Peyer's patch (tissue), 4 donors: ENCODE data around the gene CPSF6.

Experiments
- POLR2A ChIP-seq, 2 donors: fragments of 450-650 bp; IDR thresholded peaks; one replicate each; pipeline ENCODE4 v1.5.1; 2017; ENCODE audit warnings: antibody characterized with exemption in 2 of 2, mild to moderate bottlenecking in 2 of 2, moderate library complexity in 2 of 2
- TF ChIP-seq, protein P1 (sequence below), 6 experiments: fragments of 450-650 bp in 4 of 6; fragments of 200-600 bp in 2 of 6; sonication (generic) in 1 of 6; IDR thresholded peaks; one replicate each; pipeline ENCODE4 v1.5.1; 2017 to 2019; ENCODE audit warnings: antibody characterized with exemption in 6 of 6, mild to moderate bottlenecking in 3 of 6, moderate library complexity in 1 of 6

DNA sequence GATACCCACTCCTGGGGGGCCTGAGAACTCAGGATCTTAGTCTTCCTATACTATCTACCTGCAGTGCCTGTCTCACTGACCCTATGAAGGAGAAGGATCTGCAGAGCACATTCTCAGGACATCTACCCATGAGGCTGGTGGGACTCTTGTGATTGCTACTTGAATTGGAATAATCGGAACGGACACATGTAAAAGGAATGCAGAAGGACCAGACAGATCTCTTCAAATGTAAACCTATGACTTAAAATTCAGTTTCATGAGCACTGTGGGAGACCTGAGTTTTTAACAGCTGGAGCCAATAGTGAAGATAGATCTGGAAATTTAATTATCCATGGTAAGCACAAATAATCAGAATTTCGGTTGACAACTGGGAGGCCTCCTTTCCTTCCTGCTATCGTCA lies 35.2 kb upstream of the CPSF6 start:
- TF ChIP-seq, protein P1, sequence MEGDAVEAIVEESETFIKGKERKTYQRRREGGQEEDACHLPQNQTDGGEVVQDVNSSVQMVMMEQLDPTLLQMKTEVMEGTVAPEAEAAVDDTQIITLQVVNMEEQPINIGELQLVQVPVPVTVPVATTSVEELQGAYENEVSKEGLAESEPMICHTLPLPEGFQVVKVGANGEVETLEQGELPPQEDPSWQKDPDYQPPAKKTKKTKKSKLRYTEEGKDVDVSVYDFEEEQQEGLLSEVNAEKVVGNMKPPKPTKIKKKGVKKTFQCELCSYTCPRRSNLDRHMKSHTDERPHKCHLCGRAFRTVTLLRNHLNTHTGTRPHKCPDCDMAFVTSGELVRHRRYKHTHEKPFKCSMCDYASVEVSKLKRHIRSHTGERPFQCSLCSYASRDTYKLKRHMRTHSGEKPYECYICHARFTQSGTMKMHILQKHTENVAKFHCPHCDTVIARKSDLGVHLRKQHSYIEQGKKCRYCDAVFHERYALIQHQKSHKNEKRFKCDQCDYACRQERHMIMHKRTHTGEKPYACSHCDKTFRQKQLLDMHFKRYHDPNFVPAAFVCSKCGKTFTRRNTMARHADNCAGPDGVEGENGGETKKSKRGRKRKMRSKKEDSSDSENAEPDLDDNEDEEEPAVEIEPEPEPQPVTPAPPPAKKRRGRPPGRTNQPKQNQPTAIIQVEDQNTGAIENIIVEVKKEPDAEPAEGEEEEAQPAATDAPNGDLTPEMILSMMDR (IDR thresholded peaks at IDR 0.05): no peak
- TF ChIP-seq POLR2A (IDR thresholded peaks at IDR 0.05): no peak
